Colonic mucosa (tissue), 4 donors: ENCODE data around the gene CTNS. TPM values are rescaled to one million over a fixed set of nuclear protein-coding genes. Genes with fewer than 3 reads are reported as not detected.

Experiments used
- DNase-seq: peaks from one replicate; pipeline ENCODE4 v3.0.0-alpha.2; 2020
- H3K27ac ChIP-seq: fragments of 200-600 bp; one replicate; pipeline ENCODE4 v1.8.0; 2021
- H3K27me3 ChIP-seq: fragments of 200-600 bp; one replicate; pipeline ENCODE4 v1.8.0; 2021
- H3K36me3 ChIP-seq: fragments of 200-600 bp; one replicate; pipeline ENCODE4 v1.8.0; 2021
- H3K4me1 ChIP-seq: fragments of 200-600 bp; one replicate; pipeline ENCODE4 v1.8.0; 2021; ENCODE audit warnings: mild to moderate bottlenecking
- H3K4me3 ChIP-seq: fragments of 200-600 bp; one replicate; pipeline ENCODE4 v1.8.0; 2021
- H3K9ac ChIP-seq, 2 donors: one replicate each; pipeline ENCODE4 v1.7.0; 2013; ENCODE audit warnings: control low read depth in 2 of 2, low read depth in 2 of 2, low read length in 2 of 2
- H3K9me3 ChIP-seq: fragments of 200-600 bp; one replicate; pipeline ENCODE4 v1.8.0; 2021
- intact Hi-C: fragments of 100-400 bp; cut with DNase I; formaldehyde crosslinking; loops from one replicate; pipeline ENCODE4 v1.14.1; 2022
- total RNA-seq, 2 donors: library from RNA; stranded (reverse); fragmentation: NEBNext Ultra II Directional in 1 of 2; extraction: Animal tissue kit (Norgen Biotek cat#: 25700) in 1 of 2; gene quantifications; one replicate each; pipeline ENCODE4 v1.2.1, GENCODE V29; 2021
- TF ChIP-seq, protein P1 (sequence below): fragments of 200-600 bp; IDR thresholded peaks from one replicate; pipeline ENCODE4 v1.8.0; 2022; ENCODE audit warnings: antibody characterized with exemption, mild to moderate bottlenecking
- donor health status: healthy.
- donor health status: DM: no; HTN: no; CAD: no.
- donor health status: DM: no; HTN: no; CAD: no.

Gene CTNS
- 1 to 10 TPM; 7.9 to 8.1 TPM for total RNA-seq

DNA sequence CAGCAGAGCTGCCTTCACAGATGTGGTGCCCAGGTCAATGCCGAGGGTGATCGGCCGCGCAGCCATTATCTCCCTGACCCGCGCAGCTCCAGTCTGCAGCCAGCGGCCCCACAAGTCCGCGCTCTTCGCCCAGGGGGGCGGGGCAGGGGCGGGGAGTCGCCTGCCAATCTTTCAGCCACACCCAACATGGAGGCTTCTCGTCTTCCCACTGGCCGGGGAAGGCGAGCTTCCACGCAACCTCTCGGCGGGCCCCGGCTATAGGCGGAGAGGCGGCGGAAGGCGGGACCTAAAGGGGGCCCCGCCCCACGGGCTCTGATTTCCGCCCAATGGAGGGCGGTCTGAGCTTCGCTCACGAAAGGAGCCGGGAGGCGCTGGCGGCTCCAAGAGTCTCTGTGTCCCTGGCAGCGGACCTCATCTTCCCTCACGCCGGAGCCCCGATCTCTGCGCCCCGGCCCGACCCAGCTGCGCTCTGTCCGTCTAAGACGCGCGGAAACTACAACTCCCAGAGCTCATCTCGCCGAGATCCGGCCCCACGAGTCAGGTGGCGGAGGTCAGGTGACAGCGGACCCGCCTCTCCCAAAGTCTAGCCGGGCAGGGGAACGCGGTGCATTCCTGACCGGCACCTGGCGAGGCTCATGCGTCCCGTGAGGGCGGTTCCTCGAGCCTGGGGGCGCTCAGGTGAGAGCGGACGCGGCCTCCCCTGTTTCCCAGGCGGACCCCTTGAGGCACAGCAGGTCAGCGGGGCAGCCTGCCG, at the start of gene CTNS, which contains the start of gene SHPK:
CTNS (plus strand) TSS at position 607 of the 754 bp plus-strand sequence. CDS start 3,447 bp downstream, outside the sequence.
SHPK (minus strand) TSS at position 97 of the 754 bp plus-strand sequence; CDS start at position 66, 31 bp downstream.
- Histone ChIP-seq H3K4me3 (peak within 1 kb of the TSS; percentile 90), H3K27me3 (no peaks in the 10 kb centered on the region), H3K9ac (peak within 1 kb of the TSS; percentile 85 to 87), H3K4me1 (no peaks in the 10 kb centered on the region), H3K9me3 (no peaks in the 10 kb centered on the region), H3K27ac (peak within 1 kb of the TSS; percentile 84), H3K36me3 (no peaks in the 10 kb centered on the region)
- intact Hi-C loops: no loop called here
- peak; percentile 97 for DNase-seq
- TF ChIP-seq, protein P1, sequence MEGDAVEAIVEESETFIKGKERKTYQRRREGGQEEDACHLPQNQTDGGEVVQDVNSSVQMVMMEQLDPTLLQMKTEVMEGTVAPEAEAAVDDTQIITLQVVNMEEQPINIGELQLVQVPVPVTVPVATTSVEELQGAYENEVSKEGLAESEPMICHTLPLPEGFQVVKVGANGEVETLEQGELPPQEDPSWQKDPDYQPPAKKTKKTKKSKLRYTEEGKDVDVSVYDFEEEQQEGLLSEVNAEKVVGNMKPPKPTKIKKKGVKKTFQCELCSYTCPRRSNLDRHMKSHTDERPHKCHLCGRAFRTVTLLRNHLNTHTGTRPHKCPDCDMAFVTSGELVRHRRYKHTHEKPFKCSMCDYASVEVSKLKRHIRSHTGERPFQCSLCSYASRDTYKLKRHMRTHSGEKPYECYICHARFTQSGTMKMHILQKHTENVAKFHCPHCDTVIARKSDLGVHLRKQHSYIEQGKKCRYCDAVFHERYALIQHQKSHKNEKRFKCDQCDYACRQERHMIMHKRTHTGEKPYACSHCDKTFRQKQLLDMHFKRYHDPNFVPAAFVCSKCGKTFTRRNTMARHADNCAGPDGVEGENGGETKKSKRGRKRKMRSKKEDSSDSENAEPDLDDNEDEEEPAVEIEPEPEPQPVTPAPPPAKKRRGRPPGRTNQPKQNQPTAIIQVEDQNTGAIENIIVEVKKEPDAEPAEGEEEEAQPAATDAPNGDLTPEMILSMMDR: no peak

GRCh38 chr17:3589784-3590183, 46.8 kb upstream of the CTNS start:
- Histone ChIP-seq H3K27ac (no peak overlapping the region), H3K27me3 (no peaks in the 10 kb centered on the region), H3K4me1 (no peaks in the 10 kb centered on the region), H3K9me3 (no peaks in the 10 kb centered on the region), H3K9ac (no peak overlapping the region), H3K4me3 (no peak overlapping the region), H3K36me3 (no peaks in the 10 kb centered on the region)
- no peak for DNase-seq
- TF ChIP-seq, protein P1: no peak
- intact Hi-C loops: no loop called here

DNA sequence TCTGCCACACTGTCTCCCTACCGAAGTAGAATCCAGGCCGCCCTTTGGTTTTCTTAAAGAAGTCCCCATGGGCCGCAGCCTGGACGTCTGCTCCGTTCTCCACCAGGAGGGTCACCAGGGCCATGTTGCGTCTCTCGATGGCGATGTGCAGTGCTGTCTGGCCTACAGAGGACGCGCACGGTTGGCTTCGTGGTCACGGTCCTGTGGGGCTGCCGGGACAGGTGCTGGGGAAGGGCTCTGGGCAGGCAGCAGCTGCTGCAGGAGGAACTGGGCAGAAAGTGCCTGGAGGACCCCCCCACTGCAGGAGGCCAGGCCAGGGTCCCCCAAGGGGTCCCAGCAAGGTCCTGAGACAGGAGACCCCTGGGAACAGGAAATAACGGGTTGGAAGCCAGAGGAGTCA, 46.3 kb upstream of the CTNS start:
- Histone ChIP-seq H3K4me1 (no peaks in the 10 kb centered on the region), H3K27ac (no peak overlapping the region), H3K36me3 (no peaks in the 10 kb centered on the region), H3K4me3 (no peak overlapping the region), H3K9me3 (no peaks in the 10 kb centered on the region), H3K9ac (no peak overlapping the region), H3K27me3 (no peaks in the 10 kb centered on the region)
- no peak for DNase-seq
- TF ChIP-seq, protein P1: no peak
- intact Hi-C loops: no loop called here

GRCh38 chr17:3590768-3591167, 45.8 kb upstream of the CTNS start:
- H3K27me3 ChIP-seq: no peaks in the 10 kb centered on the region
- no peak overlapping the region for H3K27ac ChIP-seq
- H3K4me1 ChIP-seq: no peaks in the 10 kb centered on the region
- H3K4me3 ChIP-seq: no peak overlapping the region
- no peaks in the 10 kb centered on the region for H3K36me3 ChIP-seq
- no peak overlapping the region for H3K9ac ChIP-seq
- TF ChIP-seq, protein P1: no peak
- no peaks in the 10 kb centered on the region for H3K9me3 ChIP-seq
- intact Hi-C loops: no loop called here
- no peak for DNase-seq

DNA sequence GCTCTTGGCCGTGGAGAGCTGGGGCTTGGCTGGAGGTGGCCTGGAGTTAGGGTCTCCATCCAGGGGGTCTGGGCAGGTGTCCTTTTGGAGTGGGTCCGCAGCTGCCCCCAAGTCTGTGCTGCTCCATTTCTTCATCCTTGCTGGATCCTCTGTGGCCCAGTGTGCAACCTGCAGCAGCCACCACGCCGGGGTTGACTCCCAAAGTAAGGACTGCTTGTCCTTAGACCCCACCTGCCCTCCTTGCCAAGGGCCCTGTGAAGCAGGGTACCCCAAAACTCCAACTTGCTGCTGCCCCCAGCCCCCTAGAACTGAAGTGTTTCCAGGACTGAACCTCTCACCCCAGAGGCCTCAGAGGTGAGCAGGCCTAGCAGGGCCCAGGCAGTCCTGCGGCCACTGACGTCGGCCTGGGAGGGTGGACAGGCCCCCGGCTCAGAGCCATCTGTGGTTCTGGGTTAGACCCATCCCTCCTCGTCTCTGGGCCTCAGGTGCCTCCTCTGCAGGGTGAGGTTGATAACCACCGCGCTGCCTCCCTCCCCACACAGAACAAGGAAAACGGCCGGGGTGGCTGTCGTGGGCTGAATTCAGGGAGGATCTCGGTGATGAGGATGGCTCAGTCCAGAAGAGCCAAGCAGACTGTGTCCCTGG, 44.2 kb upstream of the CTNS start:
- no peaks in the 10 kb centered on the region for H3K36me3 ChIP-seq
- H3K9ac ChIP-seq: no peak overlapping the region
- DNase-seq: no peak
- no peak overlapping the region for H3K27ac ChIP-seq
- no peaks in the 10 kb centered on the region for H3K9me3 ChIP-seq
- H3K4me1 ChIP-seq: no peaks in the 10 kb centered on the region
- TF ChIP-seq, protein P1: no peak
- no peak overlapping the region for H3K4me3 ChIP-seq
- no peaks in the 10 kb centered on the region for H3K27me3 ChIP-seq
- intact Hi-C loops: no loop called here
